Measurements from ENCODE around the gene FBXO33. TPM values are rescaled to one million over a fixed set of nuclear protein-coding genes. Genes with fewer than 3 reads are reported as not detected.

Gene FBXO33
- total and polyA plus RNA-seq, 2 of the 8 experiments (the other 6 are each of a cell fraction or from before 2014, with no cell fraction given) = 4.7 to 11.5 TPM

GRCh38 chr14:39396448-39396847 is 35.8 kb downstream of the FBXO33 start:
- FAIRE-seq = no peak
- CTCF ChIA-PET (ENCODE audit: partially characterized antibody) = no interaction called here
- POLR2A ChIA-PET (ENCODE audit: partially characterized antibody) = interaction anchor here (3.0 kb wide), 1 partner anchor 226 kb away, joined by 7 read pairs; the partner anchor contains the start of gene TRAPPC6B
- TF ChIP-seq ATF2 (IDR thresholded peaks at IDR 0.05; ENCODE audit: low read length) (no peak), RNF2 (IDR thresholded peaks at IDR 0.05; ENCODE audit: borderline replicate concordance, low read depth, low read length, missing control alignments, poor library complexity, severe bottlenecking) (no peak), EGR1 (IDR thresholded peaks at IDR 0.05; ENCODE audit: borderline replicate concordance, low read depth, low read length) (no peak), KDM4A (IDR thresholded peaks at IDR 0.05; ENCODE audit: low read depth, low read length, severe bottlenecking) (no peak), HDAC2 (IDR thresholded peaks at IDR 0.05; ENCODE audit: borderline replicate concordance in 1 of 2, low read depth in 2 of 2, low read length in 2 of 2) (no peak), JUND (IDR thresholded peaks at IDR 0.05; ENCODE audit: low read length) (no peak), EZH2 (IDR thresholded peaks at IDR 0.05; ENCODE audit: low read depth, low read length, severe bottlenecking) (no peak), POU5F1 (IDR thresholded peaks at IDR 0.05; ENCODE audit: low read depth, low read length) (no peak), RXRA (IDR thresholded peaks at IDR 0.05; ENCODE audit: insufficient read depth, low read depth, low read length) (no peak), NANOG (IDR thresholded peaks at IDR 0.05; ENCODE audit: insufficient read depth, low read depth, low read length, poor library complexity, severe bottlenecking) (no peak), CBX8 (IDR thresholded peaks at IDR 0.05; ENCODE audit: borderline replicate concordance, low read depth, low read length) (no peak), RBBP5 (IDR thresholded peaks at IDR 0.05; ENCODE audit: borderline replicate concordance, low read depth, low read length) (no peak)

More at GRCh38 chr14:39396448-39396847, 35.8 kb downstream of the FBXO33 start:
- H2BK20ac ChIP-seq (ENCODE audit: low read length) = no peak overlapping the region
- no peak overlapping the region for H4K91ac ChIP-seq (replicated peaks; ENCODE audit: insufficient read length, low read length)
- no peak overlapping the region for H2BK5ac ChIP-seq (ENCODE audit: low read depth, low read length)
- H2AFZ ChIP-seq (ENCODE audit: low read length) = no peak overlapping the region
- no peak overlapping the region for H3K4ac ChIP-seq (replicated peaks; ENCODE audit: insufficient read length, low read depth, low read length)
- H3K27ac ChIP-seq (ENCODE audit: low read depth, low read length) = no peak overlapping the region
- no peaks in the 10 kb centered on the region for H3K79me1 ChIP-seq (ENCODE audit: low read depth, low read length)
- no peak overlapping the region for H2AK5ac ChIP-seq (ENCODE audit: low read depth, low read length)
- H3K4me2 ChIP-seq (ENCODE audit: insufficient read depth in 1 of 2, low read depth in 2 of 2, low read length in 2 of 2) = no peak overlapping the region
- H2BK15ac ChIP-seq (ENCODE audit: low read length) = no peak overlapping the region
- H3K23ac ChIP-seq (ENCODE audit: insufficient read length) = no peak overlapping the region
- H3K4me1 ChIP-seq (replicated peaks in 1 of 4; ENCODE audit: control insufficient read depth in 3 of 4, insufficient read depth in 4 of 4, low read length in 3 of 4) = no peaks in the 10 kb centered on the region
- no peak overlapping the region for H2BK12ac ChIP-seq (ENCODE audit: low read depth, low read length)
- no peaks in the 10 kb centered on the region for H3K27me3 ChIP-seq (replicated peaks in 1 of 4; ENCODE audit: control insufficient read depth in 3 of 4, extremely low read depth in 1 of 4, insufficient read depth in 3 of 4, low read length in 3 of 4)
- peaks cover 0 to 6% (median 1%) of the 10 kb centered on the region in 4 experiments; a peak in 4 of 8 replicates for H3K36me3 ChIP-seq (ENCODE audit: control insufficient read depth in 2 of 4, insufficient read depth in 4 of 4, low read length in 3 of 4)
- H4K5ac ChIP-seq (ENCODE audit: insufficient read length, low read depth, low read length) = no peak overlapping the region
- no peak overlapping the region for H3K4me3 ChIP-seq (ENCODE audit: extremely low read depth in 1 of 4, insufficient read depth in 2 of 4, low read depth in 3 of 4, low read length in 4 of 4)
- H3K79me2 ChIP-seq (ENCODE audit: control insufficient read depth in 1 of 2, insufficient read depth in 2 of 2, low read length in 2 of 2) = no peaks in the 10 kb centered on the region
- no peak overlapping the region for H3K14ac ChIP-seq (ENCODE audit: insufficient read length)
- no peak overlapping the region for H3K56ac ChIP-seq (replicated peaks; ENCODE audit: insufficient read length, low read depth, low read length)
- DNase-seq (ENCODE audit: low read depth in 1 of 2, low spot score in 2 of 2) = no peak
- no peak overlapping the region for H3K18ac ChIP-seq (ENCODE audit: extremely low read depth, low read length)
- H2BK120ac ChIP-seq (replicated peaks; ENCODE audit: low read depth, low read length) = no peak overlapping the region
- no peaks in the 10 kb centered on the region for H3K9me3 ChIP-seq (ENCODE audit: insufficient read depth in 2 of 2, low read depth in 1 of 2, low read length in 1 of 2)
- peaks cover 0 to 2% of the 10 kb centered on the region in 2 experiments for H4K20me1 ChIP-seq (replicated peaks in 1 of 2; ENCODE audit: control insufficient read depth in 1 of 2, insufficient read depth in 2 of 2, low read length in 2 of 2)
- no peaks in the 10 kb centered on the region for H3K23me2 ChIP-seq (ENCODE audit: low read depth, low read length)
- H4K8ac ChIP-seq (ENCODE audit: extremely low read depth, insufficient read depth, low read length) = no peak overlapping the region
- H3K9ac ChIP-seq (replicated peaks in 1 of 4; ENCODE audit: extremely low read depth in 1 of 4, low read depth in 3 of 4, low read length in 3 of 4) = no peak overlapping the region

Measured in H1 (cell line).